Activated T-cell treated with anti-CD3 and anti-CD28 coated beads, Interleukin-2, amount 50 U/mL, for 4 hours (primary cell): ENCODE measurements around the gene TMLHE. TPM values are rescaled to one million over a fixed set of nuclear protein-coding genes. Genes with fewer than 3 reads are reported as not detected.

ENCODE experiments used
- ATAC-seq, 2 donors: fragments of 200-7000 bp; cut with Tn5 transposase; one replicate each; pipeline ENCODE4 v1.10.0; 2021
- DNase-seq: peaks from one replicate; pipeline ENCODE4 v3.0.0-alpha.2; 2020
- H3K27me3 Mint-ChIP-seq: one replicate; pipeline ENCODE4 v1.8.0; 2021; ENCODE audit warnings: low read depth, mixed read lengths
- H3K36me3 Mint-ChIP-seq: one replicate; pipeline ENCODE4 v1.8.0; 2022; ENCODE audit warnings: mixed read lengths; ENCODE audit not compliant: insufficient read depth
- H3K4me1 Mint-ChIP-seq: one replicate; pipeline ENCODE4 v1.8.0; 2021; ENCODE audit warnings: low read depth, mixed read lengths
- H3K4me3 Mint-ChIP-seq: one replicate; pipeline ENCODE4 v1.8.0; 2021; ENCODE audit warnings: mild to moderate bottlenecking, moderate library complexity, mixed read lengths
- H3K9me3 Mint-ChIP-seq: one replicate; pipeline ENCODE4 v1.8.0; 2021; ENCODE audit warnings: mixed read lengths
- total RNA-seq, 3 donors: library from RNA; stranded (reverse); gene quantifications; one replicate each; pipeline ENCODE4 v1.2.1, GENCODE V29; 2021

The TMLHE gene
- total RNA-seq, 3 donors from 2014 or later = 4.7 to 5.6 (median 4.9) TPM

DNA sequence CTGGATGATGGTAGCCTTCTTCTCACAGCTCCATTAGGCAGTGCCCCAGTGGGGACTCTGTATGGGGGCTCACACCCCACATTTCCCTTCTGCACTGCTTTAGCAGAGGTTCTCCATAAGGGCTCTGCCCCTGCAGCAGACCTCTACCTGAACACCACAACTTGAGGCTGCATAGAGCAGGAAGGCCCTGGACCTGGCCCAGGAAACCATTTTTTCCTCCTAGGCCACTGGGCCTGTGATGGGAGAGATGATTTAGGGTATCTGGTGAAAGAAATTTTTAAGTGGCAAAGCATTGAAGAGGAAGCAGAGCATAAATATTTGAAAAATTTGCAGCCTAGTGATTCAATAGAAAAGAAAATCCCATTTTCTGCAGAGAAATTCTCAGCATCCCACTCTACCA is 171.7 kb downstream of the TMLHE start:
- Mint-ChIP-seq H3K4me1 (peaks cover 1% of the 10 kb centered on the region), H3K4me3 (no peak overlapping the region), H3K27me3 (no peaks in the 10 kb centered on the region), H3K9me3 (no peaks in the 10 kb centered on the region), H3K36me3 (peaks cover 8% of the 10 kb centered on the region)
- DNase-seq (no peak), ATAC-seq (no peak)

Other genes starting within 250 kb of the TMLHE start
- not detected for gene F8A2, start 230.9 kb downstream of the TMLHE start, total RNA-seq
- gene F8A3, start 154.3 kb downstream of the TMLHE start, total RNA-seq = 10 to 100 TPM in 1 of 3 donors, 1 to 10 TPM in 2; 2.0 to 10.3 (median 8.6) TPM
- gene SPRY3, start 366 bp downstream of the TMLHE start, total RNA-seq = under 1 TPM; 0.11 to 0.13 (median 0.11) TPM